GM12875 (cell line): Measurements from ENCODE around the gene PPP1R16B.

Experiments
- H3K4me3 ChIP-seq: one replicate; pipeline ENCODE4 v1.5.1; 2011; ENCODE audit warnings: low read depth, low read length, control low read depth
- CTCF ChIP-seq: IDR thresholded peaks from 2 replicates; pipeline ENCODE4 v1.5.1; 2011; ENCODE audit warnings: low read depth, mild to moderate bottlenecking, control low read depth, inconsistent platforms, low read length, moderate library complexity, borderline replicate concordance; ENCODE audit not compliant: insufficient read depth

PPP1R16B gene

DNA sequence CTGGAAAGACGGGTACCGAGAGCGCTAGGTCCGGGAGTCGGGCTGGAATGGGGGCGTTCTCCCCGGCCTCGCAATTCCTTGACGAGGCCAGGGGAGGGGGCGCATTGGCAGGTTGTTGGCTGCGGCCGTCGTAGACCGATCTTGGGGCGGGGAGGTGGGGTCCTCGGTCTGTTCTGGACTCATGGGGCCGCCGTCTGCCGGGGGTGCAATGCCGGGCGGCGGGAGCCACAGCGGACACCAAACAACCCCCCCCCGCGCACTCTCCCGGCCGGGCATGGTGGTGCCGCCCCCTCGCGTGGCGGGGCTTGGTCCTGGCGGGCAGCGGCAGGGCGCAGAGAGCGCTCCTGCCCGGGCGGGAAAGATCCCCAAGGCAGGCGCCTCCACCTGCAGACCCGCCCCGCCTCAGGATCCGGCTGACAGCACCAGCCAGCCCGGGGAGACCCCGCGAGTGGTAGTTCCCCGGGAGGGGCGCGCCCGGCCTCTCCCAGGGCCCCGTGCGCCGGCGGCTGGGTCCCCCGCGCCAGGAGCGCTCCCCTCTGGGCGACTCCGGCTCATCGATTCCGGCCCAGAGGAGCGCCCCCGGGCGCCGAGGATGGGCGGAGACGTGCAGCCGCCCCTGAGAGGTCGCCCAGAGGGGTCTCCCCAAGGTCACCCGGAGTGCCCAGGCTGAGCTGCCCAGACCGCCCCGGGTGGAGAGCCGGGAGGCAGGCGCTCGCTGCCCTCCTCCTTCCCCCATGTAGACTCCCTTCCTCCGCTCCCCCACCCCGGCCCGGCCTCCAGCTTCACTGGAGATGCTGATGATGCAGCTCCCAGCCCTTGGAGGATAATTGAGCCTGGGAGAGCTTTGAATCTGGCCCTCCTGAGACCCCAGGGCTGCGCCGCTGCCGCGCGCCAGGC lies 709 bp downstream of the PPP1R16B start:
- TF ChIP-seq CTCF = peak; percentile 35
- peak overlapping the region; percentile 91 for H3K4me3 ChIP-seq

DNA sequence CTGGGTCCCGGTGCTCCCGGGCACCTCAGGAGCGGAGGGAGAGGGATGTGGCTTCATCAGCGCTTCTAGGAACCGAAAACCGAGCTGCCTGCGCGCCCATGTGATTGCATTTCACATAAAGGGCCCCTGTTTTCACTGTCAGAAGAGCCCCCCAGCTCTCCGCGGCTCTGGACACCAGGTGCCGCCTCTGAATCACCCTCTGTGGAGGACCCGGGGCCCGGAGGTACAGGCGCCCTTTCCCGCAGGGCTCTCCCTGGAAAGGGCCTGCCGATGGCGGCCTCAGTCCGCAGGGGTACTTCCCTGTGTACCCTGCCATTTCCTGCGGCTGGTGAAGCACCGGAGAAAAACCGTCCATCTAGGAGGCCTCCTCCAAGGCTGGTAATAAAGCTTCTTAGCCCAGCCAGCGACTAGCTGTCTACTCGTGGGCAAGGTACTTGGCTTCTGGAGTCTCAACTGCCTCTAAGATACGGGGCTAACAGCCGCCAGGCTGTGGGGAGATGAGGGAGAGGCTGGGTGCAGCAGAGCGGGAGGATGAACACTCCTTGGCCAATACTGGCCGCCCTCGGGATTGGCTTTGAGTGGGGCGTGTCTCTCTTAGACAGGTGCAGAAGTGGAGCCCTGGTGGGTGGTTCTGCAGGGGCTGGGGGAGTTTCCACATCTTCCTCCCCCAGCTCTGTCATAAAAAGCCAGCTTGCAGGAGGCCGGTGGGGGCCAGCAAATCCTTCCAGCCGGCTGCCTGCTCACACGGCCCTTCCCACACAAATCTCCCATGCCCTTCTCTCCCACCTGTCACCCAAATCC lies 1.6 kb downstream of the PPP1R16B start:
- peak overlapping the region; percentile 91 for H3K4me3 ChIP-seq

DNA sequence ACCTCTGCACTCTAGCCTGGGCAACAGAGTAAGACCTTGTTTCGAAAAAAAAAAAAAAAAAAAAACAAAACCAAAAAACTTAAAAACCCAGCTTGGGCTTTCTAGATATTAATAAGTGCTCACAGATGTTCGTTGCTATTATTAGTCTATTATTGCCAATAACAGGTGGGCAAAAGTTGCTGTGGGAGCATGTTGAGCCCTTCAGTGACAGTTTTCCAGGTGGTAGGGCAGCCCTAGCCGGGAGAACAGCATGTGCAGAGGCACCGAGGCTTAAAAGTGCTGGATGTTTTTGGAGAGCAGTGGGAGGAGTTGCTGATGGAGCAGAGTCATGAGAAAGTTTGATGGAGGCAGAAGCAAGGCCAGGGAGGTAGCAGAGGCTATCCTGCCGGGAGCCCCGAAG lies 4.4 kb downstream of the PPP1R16B start:
- no peak overlapping the region for H3K4me3 ChIP-seq
- TF ChIP-seq CTCF = no peak

More for the DNA sequence above, 1.6 kb downstream of the PPP1R16B start:
- no peak for TF ChIP-seq CTCF

GRCh38 chr20:38810926-38811630 lies 5.6 kb downstream of the PPP1R16B start:
- no peak overlapping the region for H3K4me3 ChIP-seq
- no peak for TF ChIP-seq CTCF

DNA sequence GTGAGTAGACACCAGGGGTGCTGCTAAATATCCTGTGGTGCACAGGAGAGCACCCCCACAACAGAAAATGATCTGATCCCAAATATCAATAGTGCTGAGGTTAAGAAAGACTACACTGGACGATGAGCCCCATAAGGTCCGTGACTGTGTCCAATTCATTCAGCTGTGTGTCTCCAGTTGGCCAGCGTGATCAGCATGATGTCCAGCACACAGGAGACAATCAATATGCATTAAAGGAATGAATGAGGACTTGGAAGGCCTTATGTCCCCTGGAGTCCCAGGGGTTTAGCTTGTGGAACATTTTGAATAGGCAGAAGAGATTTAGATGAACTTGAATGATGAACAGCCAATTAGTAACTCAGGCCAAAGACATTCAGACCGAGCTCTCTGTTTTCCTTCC lies 6.3 kb downstream of the PPP1R16B start:
- TF ChIP-seq CTCF = no peak
- H3K4me3 ChIP-seq = no peak overlapping the region

DNA sequence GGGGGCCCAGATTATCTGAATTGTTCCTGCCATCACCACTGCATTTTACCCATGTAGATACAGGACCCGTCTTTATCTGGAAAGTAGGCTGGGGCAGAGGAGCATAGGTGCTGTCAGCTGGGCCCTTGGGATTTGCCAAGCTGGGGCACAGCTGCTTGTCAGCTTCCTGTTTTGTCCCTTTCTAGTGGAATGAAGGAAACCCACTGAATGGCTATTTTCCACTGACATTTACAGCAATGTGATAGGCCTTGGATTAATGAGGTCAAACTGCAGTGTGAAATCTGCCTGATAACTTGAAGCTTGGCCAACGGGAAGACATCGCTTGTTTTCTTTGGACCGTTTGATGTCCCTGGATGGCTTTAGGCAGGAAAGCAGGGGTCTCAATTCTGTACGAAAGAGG lies 6.7 kb downstream of the PPP1R16B start:
- H3K4me3 ChIP-seq = no peak overlapping the region
- no peak for TF ChIP-seq CTCF
